A549 (cell line): ENCODE measurements around the gene GALNT12. TPM values are rescaled to one million over a fixed set of nuclear protein-coding genes. Genes with fewer than 3 reads are reported as not detected.

ENCODE experiments used
- ATAC-seq, 2 experiments: fragments of 200-7000 bp in 1 of 2; fragments of >200 bp in 1 of 2; cut with Nextera tagmentation in 1 of 2; cut with Tn5 transposase in 1 of 2; 3 replicates each; pipeline versions ENCODE4 v1.8.0 to v1.9.1; 2018 to 2020; ENCODE audit warnings: mild to moderate bottlenecking in 1 of 2, moderate library complexity in 1 of 2
- CTCF ChIA-PET: fragments of 300-600 bp; sonication (Branson Sonifier 250); formaldehyde crosslinking; extraction: SDS; loops from one replicate; lab custom pipeline; 2021; ENCODE audit warnings: antibody characterized with exemption, inconsistent platforms; lab: Yijun Ruan, JAX
- POLR2A ChIA-PET: fragments of 350-600 bp; formaldehyde crosslinking; extraction: SDS; loops from one replicate; lab custom pipeline; 2021; ENCODE audit warnings: antibody characterized with exemption, inconsistent platforms; lab: Yijun Ruan, JAX
- DNase-seq, 2 experiments: peaks; one replicate each; pipeline versions ENCODE4 v3.0.0 to v3.0.0-alpha.2; 2011 to 2016; ENCODE audit warnings: low read depth in 1 of 2, low spot score in 1 of 2
- FAIRE-seq: peaks from 2 replicates; lab custom pipeline; 2011; peaks lifted over from hg19 to GRCh38; lab: Jason Lieb, UNC
- H3K27ac ChIP-seq, 2 experiments: fragments of >200 bp; sonication (Bioruptor Twin); formaldehyde crosslinking; 3 replicates each; pipeline ENCODE4 v1.5.1; 2016 to 2017
- H3K4me1 ChIP-seq: fragments of >200 bp; sonication (Bioruptor Twin); formaldehyde crosslinking; 3 replicates; pipeline ENCODE4 v1.6.1; 2016
- H3K4me2 ChIP-seq: fragments of >200 bp; sonication (Bioruptor Twin); formaldehyde crosslinking; 3 replicates; pipeline ENCODE4 v1.6.1; 2016
- H3K4me3 ChIP-seq: fragments of >200 bp; sonication (Bioruptor Twin); formaldehyde crosslinking; 3 replicates; pipeline ENCODE4 v1.5.1; 2016
- H3K9me3 ChIP-seq: fragments of >200 bp; sonication (Bioruptor Twin); formaldehyde crosslinking; 3 replicates; pipeline ENCODE4 v1.6.1; 2016
- BHLHE40 ChIP-seq: IDR thresholded peaks from 2 replicates; pipeline ENCODE4 v1.6.1; 2012; ENCODE audit warnings: low read depth, low read length, inconsistent platforms
- CBX8 ChIP-seq: fragments of 200-600 bp; sonication (generic); IDR thresholded peaks from 2 replicates; pipeline ENCODE4 v1.6.1; 2016
- CHD2 ChIP-seq: fragments of 150-350 bp; IDR thresholded peaks from 2 replicates; pipeline ENCODE4 v1.6.1; 2014; ENCODE audit warnings: low read length; ENCODE audit not compliant: partially characterized antibody
- EP300 ChIP-seq, 2 experiments: fragments of >200 bp; sonication (Bioruptor Twin); formaldehyde crosslinking; IDR thresholded peaks; 2 replicates in 1 of 2; 3 replicates in 1 of 2; pipeline ENCODE4 v1.6.1; 2016 to 2017
- ESRRA ChIP-seq: fragments of 150-350 bp; IDR thresholded peaks from 2 replicates; pipeline ENCODE4 v1.6.1; 2014; ENCODE audit warnings: mild to moderate bottlenecking, low read length, borderline replicate concordance
- FOSL2 ChIP-seq, 2 experiments: fragments of 450-650 bp in 1 of 2; fragments of >200 bp in 1 of 2; sonication (Bioruptor Twin) in 1 of 2; formaldehyde crosslinking; IDR thresholded peaks; 2 replicates each; pipeline versions ENCODE4 v1.5.0 to v1.6.1; 2016 to 2020; ENCODE audit warnings: mild to moderate bottlenecking in 1 of 2, moderate library complexity in 1 of 2
- HDAC2 ChIP-seq: fragments of 200-600 bp; sonication (generic); IDR thresholded peaks from 2 replicates; pipeline ENCODE4 v1.6.1; 2016
- HEYL ChIP-seq: fragments of 250-450 bp; sonication (Bioruptor Pico); IDR thresholded peaks from 2 replicates; pipeline ENCODE4 v1.8.0; 2021; ENCODE audit warnings: mild to moderate bottlenecking, moderate library complexity
- HOXB13 ChIP-seq: fragments of 250-450 bp; sonication (Bioruptor Pico); IDR thresholded peaks from 2 replicates; pipeline ENCODE4 v1.5.0; 2020; ENCODE audit warnings: low read depth, mild to moderate bottlenecking, moderate library complexity
- HOXB5 ChIP-seq: fragments of 250-450 bp; sonication (Bioruptor Pico); IDR thresholded peaks from 2 replicates; pipeline ENCODE4 v1.5.0; 2020; ENCODE audit warnings: mild to moderate bottlenecking, moderate library complexity
- KDM1A ChIP-seq: fragments of 200-600 bp; sonication (generic); IDR thresholded peaks from 2 replicates; pipeline ENCODE4 v1.6.1; 2016; ENCODE audit warnings: low read depth, mild to moderate bottlenecking
- MAFK ChIP-seq: fragments of 450-650 bp; IDR thresholded peaks from 2 replicates; pipeline ENCODE4 v1.6.1; 2014; ENCODE audit not compliant: partially characterized antibody
- MAZ ChIP-seq: fragments of 150-350 bp; IDR thresholded peaks from 2 replicates; pipeline ENCODE4 v1.6.1; 2014; ENCODE audit warnings: antibody characterized with exemption, low read depth, low read length, borderline replicate concordance
- NFE2L2 ChIP-seq: fragments of 150-350 bp; conservative IDR thresholded peaks from 2 replicates; pipeline ENCODE4 v1.6.1; 2014; ENCODE audit warnings: low read length
- POLR2A ChIP-seq: IDR thresholded peaks from 2 replicates; pipeline ENCODE4 v1.6.1; 2012; ENCODE audit warnings: mild to moderate bottlenecking, low read length
- POLR2AphosphoS2 ChIP-seq: conservative IDR thresholded peaks from 2 replicates; pipeline ENCODE4 v1.6.1; 2012; ENCODE audit warnings: low read length, improper control_type of control experiment, inconsistent platforms
- RAD21 ChIP-seq, 2 experiments: fragments of >200 bp in 1 of 2; sonication (Bioruptor Twin) in 1 of 2; formaldehyde crosslinking in 1 of 2; IDR thresholded peaks in 1 of 2; conservative IDR thresholded peaks in 1 of 2; 2 replicates in 1 of 2; 3 replicates in 1 of 2; pipeline ENCODE4 v1.6.1; 2012 to 2018; ENCODE audit warnings: inconsistent platforms in 1 of 2
- RCOR1 ChIP-seq: fragments of 150-350 bp; IDR thresholded peaks from 2 replicates; pipeline ENCODE4 v1.6.1; 2014; ENCODE audit warnings: antibody characterized with exemption, low read length, low read depth
- SREBF2 ChIP-seq: fragments of 450-650 bp; IDR thresholded peaks from 2 replicates; pipeline ENCODE4 v1.6.1; 2014; ENCODE audit warnings: mild to moderate bottlenecking, moderate library complexity
- TFCP2L1 ChIP-seq: fragments of 250-450 bp; sonication (Bioruptor Pico); IDR thresholded peaks from 2 replicates; pipeline ENCODE4 v1.5.0; 2021; ENCODE audit warnings: mild to moderate bottlenecking
- WGBS: methylation state at CpG from one replicate; pipeline ENCODE4 v1.1.6; 2017; ENCODE audit errors: missing lambda C conversion rate; 5-methylcytosine and 5-hydroxymethylcytosine counted together
- polyA plus RNA-seq, 4 experiments: library from polyadenylated mRNA; depleted of rRNA in 3 of 4; stranded (reverse); fragments of >200 nt; fragmentation: RNase III in 1 of 4; extraction: RNeasy Plus Mini Kit Qiagen cat#74134 plus additional on column Dnase treatment in 1 of 4; gene quantifications; 2 replicates in 3 of 4; 3 replicates in 1 of 4; pipeline ENCODE4 v1.2.3, GENCODE V29; 2011 to 2017
- TF ChIP-seq, protein P1 (sequence below): fragments of 200-600 bp; sonication (generic); IDR thresholded peaks from 2 replicates; pipeline ENCODE4 v1.6.1; 2016; ENCODE audit warnings: antibody characterized with exemption, mild to moderate bottlenecking, moderate library complexity
- TF ChIP-seq, protein P2 (sequence below): IDR thresholded peaks from 2 replicates; pipeline ENCODE4 v1.6.1; 2012
- TF ChIP-seq, protein P3 (sequence below): fragments of >200 bp; sonication (Bioruptor Twin); formaldehyde crosslinking; IDR thresholded peaks from 2 replicates; pipeline ENCODE4 v1.6.1; 2016
- TF ChIP-seq, protein P4 (sequence below): fragments of 250-450 bp; sonication (Bioruptor Pico); IDR thresholded peaks from 2 replicates; pipeline ENCODE4 v1.5.0; 2020; ENCODE audit warnings: low read depth, mild to moderate bottlenecking, moderate library complexity
- TF ChIP-seq, protein P5 (sequence below): fragments of >200 bp; sonication (Bioruptor Twin); formaldehyde crosslinking; IDR thresholded peaks from 3 replicates; pipeline ENCODE4 v1.6.1; 2016

GALNT12 gene
- polyA plus RNA-seq, 2 of the 4 experiments (the other 2 are of a cell fraction), result 3.2 to 7.3 TPM

DNA sequence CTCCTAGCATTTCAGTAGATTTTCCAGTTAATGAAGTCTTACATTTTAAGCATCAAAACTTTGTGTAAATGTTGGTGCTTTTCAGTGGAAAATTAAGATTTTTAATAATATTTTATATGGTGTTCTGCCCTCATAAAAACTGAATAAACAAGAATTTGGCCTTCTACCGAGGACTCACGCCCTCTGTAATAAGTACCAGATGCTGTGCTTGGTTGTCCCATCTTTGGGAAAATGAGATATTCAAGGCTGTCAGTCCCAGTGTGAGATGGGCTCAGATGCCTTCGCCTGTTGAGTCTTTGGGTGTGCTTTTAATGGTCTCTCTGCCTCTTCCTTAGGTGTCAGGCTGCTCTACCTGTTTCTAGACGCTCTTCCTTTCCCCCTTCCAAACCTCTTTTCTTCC, 28.7 kb downstream of the GALNT12 start:
- TF ChIP-seq KDM1A, result no peak
- TF ChIP-seq EP300 (IDR thresholded peaks at IDR 0.05), result no peak
- no peak for TF ChIP-seq HDAC2
- no peak for TF ChIP-seq FOSL2 (IDR thresholded peaks at IDR 0.05)
- TF ChIP-seq FOSL2 (CRISPR knock-in tag; IDR thresholded peaks at IDR 0.05), result no peak
- TF ChIP-seq RAD21 (conservative IDR thresholded peaks at IDR 0.05 in 1 of 2, IDR thresholded peaks at IDR 0.05 in 1 of 2), result no peak
- no peak for TF ChIP-seq NFE2L2
- TF ChIP-seq CBX8, result no peak
- no peak for TF ChIP-seq SREBF2
- TF ChIP-seq, protein P1, sequence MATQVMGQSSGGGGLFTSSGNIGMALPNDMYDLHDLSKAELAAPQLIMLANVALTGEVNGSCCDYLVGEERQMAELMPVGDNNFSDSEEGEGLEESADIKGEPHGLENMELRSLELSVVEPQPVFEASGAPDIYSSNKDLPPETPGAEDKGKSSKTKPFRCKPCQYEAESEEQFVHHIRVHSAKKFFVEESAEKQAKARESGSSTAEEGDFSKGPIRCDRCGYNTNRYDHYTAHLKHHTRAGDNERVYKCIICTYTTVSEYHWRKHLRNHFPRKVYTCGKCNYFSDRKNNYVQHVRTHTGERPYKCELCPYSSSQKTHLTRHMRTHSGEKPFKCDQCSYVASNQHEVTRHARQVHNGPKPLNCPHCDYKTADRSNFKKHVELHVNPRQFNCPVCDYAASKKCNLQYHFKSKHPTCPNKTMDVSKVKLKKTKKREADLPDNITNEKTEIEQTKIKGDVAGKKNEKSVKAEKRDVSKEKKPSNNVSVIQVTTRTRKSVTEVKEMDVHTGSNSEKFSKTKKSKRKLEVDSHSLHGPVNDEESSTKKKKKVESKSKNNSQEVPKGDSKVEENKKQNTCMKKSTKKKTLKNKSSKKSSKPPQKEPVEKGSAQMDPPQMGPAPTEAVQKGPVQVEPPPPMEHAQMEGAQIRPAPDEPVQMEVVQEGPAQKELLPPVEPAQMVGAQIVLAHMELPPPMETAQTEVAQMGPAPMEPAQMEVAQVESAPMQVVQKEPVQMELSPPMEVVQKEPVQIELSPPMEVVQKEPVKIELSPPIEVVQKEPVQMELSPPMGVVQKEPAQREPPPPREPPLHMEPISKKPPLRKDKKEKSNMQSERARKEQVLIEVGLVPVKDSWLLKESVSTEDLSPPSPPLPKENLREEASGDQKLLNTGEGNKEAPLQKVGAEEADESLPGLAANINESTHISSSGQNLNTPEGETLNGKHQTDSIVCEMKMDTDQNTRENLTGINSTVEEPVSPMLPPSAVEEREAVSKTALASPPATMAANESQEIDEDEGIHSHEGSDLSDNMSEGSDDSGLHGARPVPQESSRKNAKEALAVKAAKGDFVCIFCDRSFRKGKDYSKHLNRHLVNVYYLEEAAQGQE, result no peak
- no peak for TF ChIP-seq ESRRA
- no peak for TF ChIP-seq RCOR1
- TF ChIP-seq BHLHE40, result no peak
- no peak for TF ChIP-seq HEYL
- TF ChIP-seq MAZ, result no peak
- TF ChIP-seq, protein P2, sequence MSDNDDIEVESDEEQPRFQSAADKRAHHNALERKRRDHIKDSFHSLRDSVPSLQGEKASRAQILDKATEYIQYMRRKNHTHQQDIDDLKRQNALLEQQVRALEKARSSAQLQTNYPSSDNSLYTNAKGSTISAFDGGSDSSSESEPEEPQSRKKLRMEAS, result no peak
- TF ChIP-seq TFCP2L1 (CRISPR knock-in tag), result no peak
- TF ChIP-seq HOXB5 (CRISPR knock-in tag), result no peak
- TF ChIP-seq, protein P3, sequence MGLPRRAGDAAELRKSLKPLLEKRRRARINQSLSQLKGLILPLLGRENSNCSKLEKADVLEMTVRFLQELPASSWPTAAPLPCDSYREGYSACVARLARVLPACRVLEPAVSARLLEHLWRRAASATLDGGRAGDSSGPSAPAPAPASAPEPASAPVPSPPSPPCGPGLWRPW, result no peak
- no peak for TF ChIP-seq POLR2AphosphoS2
- TF ChIP-seq MAFK, result no peak
- no peak for DNase-seq
- Histone ChIP-seq H3K27ac (no peak overlapping the region), H3K9me3 (no peaks in the 10 kb centered on the region), H3K4me2 (no peak overlapping the region), H3K4me3 (no peak overlapping the region), H3K4me1 (no peaks in the 10 kb centered on the region)
- no peak for ATAC-seq
- no peak for FAIRE-seq
- WGBS, result 77% methylated on average over 4 of the region's 4 CpGs
- ChIA-PET POLR2A (no interaction called here), CTCF (interaction anchor here (2.2 to 4.7 kb wide), 2 partner anchors 10 to 13 kb away, joined by 5 to 47 read pairs; no protein-coding TSS in a partner anchor)

DNA sequence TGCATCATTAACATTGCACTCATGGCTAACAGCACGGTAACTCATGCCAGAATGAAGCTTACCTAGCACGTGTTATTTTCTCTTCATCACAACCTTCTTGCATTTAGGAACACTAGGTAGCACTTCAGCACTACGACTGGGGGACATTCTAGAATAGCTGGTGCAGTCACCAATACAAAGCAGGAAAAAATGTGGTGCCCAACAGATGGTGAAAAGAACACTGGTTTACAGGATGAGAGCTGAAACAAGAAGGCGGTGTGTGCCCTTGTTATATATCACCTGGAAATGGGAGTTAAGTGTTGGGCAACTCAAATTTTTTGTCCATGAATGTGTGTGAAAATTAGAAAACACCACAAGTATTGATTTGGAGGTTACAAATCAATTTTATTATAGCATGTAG, 30.0 kb downstream of the GALNT12 start:
- POLR2A ChIA-PET, result no interaction called here
- no peak for DNase-seq
- no peak overlapping the region for H3K27ac ChIP-seq
- no peak overlapping the region for H3K4me2 ChIP-seq
- no peaks in the 10 kb centered on the region for H3K9me3 ChIP-seq
- WGBS, result 90% methylated on average over 4 of the region's 4 CpGs
- ATAC-seq, result no peak
- TF ChIP-seq, protein P4, sequence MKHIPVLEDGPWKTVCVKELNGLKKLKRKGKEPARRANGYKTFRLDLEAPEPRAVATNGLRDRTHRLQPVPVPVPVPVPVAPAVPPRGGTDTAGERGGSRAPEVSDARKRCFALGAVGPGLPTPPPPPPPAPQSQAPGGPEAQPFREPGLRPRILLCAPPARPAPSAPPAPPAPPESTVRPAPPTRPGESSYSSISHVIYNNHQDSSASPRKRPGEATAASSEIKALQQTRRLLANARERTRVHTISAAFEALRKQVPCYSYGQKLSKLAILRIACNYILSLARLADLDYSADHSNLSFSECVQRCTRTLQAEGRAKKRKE (CRISPR knock-in tag), result no peak
- no peak for TF ChIP-seq HOXB13 (CRISPR knock-in tag)
- TF ChIP-seq CHD2, result no peak
- TF ChIP-seq, protein P5, sequence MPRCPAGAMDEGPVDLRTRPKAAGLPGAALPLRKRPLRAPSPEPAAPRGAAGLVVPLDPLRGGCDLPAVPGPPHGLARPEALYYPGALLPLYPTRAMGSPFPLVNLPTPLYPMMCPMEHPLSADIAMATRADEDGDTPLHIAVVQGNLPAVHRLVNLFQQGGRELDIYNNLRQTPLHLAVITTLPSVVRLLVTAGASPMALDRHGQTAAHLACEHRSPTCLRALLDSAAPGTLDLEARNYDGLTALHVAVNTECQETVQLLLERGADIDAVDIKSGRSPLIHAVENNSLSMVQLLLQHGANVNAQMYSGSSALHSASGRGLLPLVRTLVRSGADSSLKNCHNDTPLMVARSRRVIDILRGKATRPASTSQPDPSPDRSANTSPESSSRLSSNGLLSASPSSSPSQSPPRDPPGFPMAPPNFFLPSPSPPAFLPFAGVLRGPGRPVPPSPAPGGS, result no peak
- no peak for TF ChIP-seq MAZ
- no peak for TF ChIP-seq POLR2A
- TF ChIP-seq, all 56 proteins: peak for 0
- CTCF ChIA-PET, result interaction anchor here (1.0 to 4.7 kb wide), 4 partner anchors 9 to 303 kb away, joined by 3 to 47 read pairs (median 4); no protein-coding TSS in a partner anchor
- no peak overlapping the region for H3K4me3 ChIP-seq
- FAIRE-seq, result no peak
- H3K4me1 ChIP-seq, result no peaks in the 10 kb centered on the region
